Prostate gland (tissue), 2 donors: ENCODE data around the gene TAS2R60. TPM values are rescaled to one million over a fixed set of nuclear protein-coding genes. Genes with fewer than 3 reads are reported as not detected.

Experiments
- DNase-seq: peaks from one replicate; pipeline ENCODE4 v3.0.0-alpha.2; 2019; ENCODE audit warnings: low spot score
- H3K27ac ChIP-seq, 2 donors: fragments of 200-600 bp; sonication (generic); 2 replicates each; pipeline ENCODE4 v1.5.1; 2017 to 2019
- H3K27me3 ChIP-seq: fragments of 200-600 bp; sonication (generic); replicated peaks from 2 replicates; pipeline ENCODE4 v1.5.1; 2019; ENCODE audit not compliant: insufficient read depth
- H3K36me3 ChIP-seq, 2 donors: fragments of 200-600 bp; sonication (generic); 1 replicate in 1 of 2; 2 replicates in 1 of 2; pipeline versions ENCODE4 v1.5.1 to v1.8.1; 2017 to 2019
- H3K4me1 ChIP-seq: fragments of 200-600 bp; sonication (generic); replicated peaks from 2 replicates; pipeline ENCODE4 v1.5.1; 2019
- H3K4me3 ChIP-seq, 2 donors: fragments of 200-600 bp; sonication (generic); 2 replicates each; pipeline ENCODE4 v1.5.1; 2017 to 2019
- H3K9me3 ChIP-seq: fragments of 200-600 bp; sonication (generic); 2 replicates; pipeline ENCODE4 v1.5.1; 2017
- CTCF ChIP-seq, 4 experiments: fragments of 200-600 bp in 2 of 4; fragments of 450-650 bp in 2 of 4; sonication (generic) in 2 of 4; IDR thresholded peaks; 1 replicate in 3 of 4; 2 replicates in 1 of 4; pipeline ENCODE4 v1.5.1; 2016 to 2019; ENCODE audit warnings: antibody characterized with exemption in 4 of 4, mild to moderate bottlenecking in 2 of 4, moderate library complexity in 2 of 4
- POLR2A ChIP-seq: fragments of 450-650 bp; IDR thresholded peaks from one replicate; pipeline ENCODE4 v1.6.1; 2016; ENCODE audit warnings: antibody characterized with exemption, mild to moderate bottlenecking
- POLR2AphosphoS5 ChIP-seq: sonication (generic); formaldehyde crosslinking; IDR thresholded peaks from one replicate; pipeline ENCODE4 v1.6.1; 2017; ENCODE audit warnings: antibody characterized with exemption
- WGBS: methylation state at CpG from one replicate; pipeline ENCODE4 v1.1.5; 2018; 5-methylcytosine and 5-hydroxymethylcytosine counted together
- intact Hi-C: fragments of 100-400 bp; cut with DNase I; formaldehyde crosslinking; loops from one replicate; pipeline ENCODE4 v1.14.2; 2022
- total RNA-seq, 2 donors: library from RNA; depleted of rRNA; stranded (reverse); fragments of >200 nt; gene quantifications; one replicate each; pipeline ENCODE4 v1.1.0, GENCODE V29; 2016

Gene TAS2R60
- total RNA-seq, 2 donors from 2014 or later, result not detected

GRCh38 chr7:143407287-143408251 is 35.7 kb upstream of the TAS2R60 start:
- Histone ChIP-seq H3K36me3 (no peaks in the 10 kb centered on the region), H3K27me3 (no peaks in the 10 kb centered on the region), H3K4me1 (no peaks in the 10 kb centered on the region), H3K27ac (no peak overlapping the region), H3K4me3 (peak overlapping the region; percentile 53), H3K9me3 (no peaks in the 10 kb centered on the region)
- TF ChIP-seq POLR2AphosphoS5 (no peak), POLR2A (no peak), CTCF (IDR thresholded peaks at IDR 0.05) (no peak)
- WGBS, result 37% methylated on average over 13 of the region's 13 CpGs
- DNase-seq, result no peak
- intact Hi-C loops, result loop anchor here (5.0 kb wide), 1 partner anchor 120 kb away; the partner anchor contains the start of gene CASP2

- peak overlapping the region; percentile 52 to 58 for H3K27ac ChIP-seq
- H3K4me1 ChIP-seq, result no peaks in the 10 kb centered on the region
- H3K9me3 ChIP-seq, result no peaks in the 10 kb centered on the region
- intact Hi-C loops, result loop anchor here (5.0 kb wide), 1 partner anchor 121 kb away; the partner anchor contains the start of gene CASP2
- no peaks in the 10 kb centered on the region for H3K36me3 ChIP-seq
- 36% methylated on average over 13 of the region's 20 CpGs for WGBS
- no peaks in the 10 kb centered on the region for H3K27me3 ChIP-seq
- no peak for TF ChIP-seq POLR2A
- no peak for TF ChIP-seq CTCF (IDR thresholded peaks at IDR 0.05)
- no peak for TF ChIP-seq POLR2AphosphoS5
- DNase-seq, result no peak
- peak overlapping the region; percentile 53 for H3K4me3 ChIP-seq
Observed at GRCh38 chr7:143408252-143408685, 35.0 kb upstream of the TAS2R60 start.

- intact Hi-C loops, result loop anchor here (5.0 kb wide), 1 partner anchor 122 kb away; the partner anchor contains the start of gene CASP2
- DNase-seq, result peak; percentile 77
Observed at GRCh38 chr7:143408686-143409561, 34.3 kb upstream of the TAS2R60 start, which contains the start of gene EPHA1. Gene EPHA1 (minus strand): TSS chr7:143408856. CDS start chr7:143408805, 51 bp downstream.

GRCh38 chr7:143410521-143411004 is 32.7 kb upstream of the TAS2R60 start:
- Histone ChIP-seq H3K36me3 (no peaks in the 10 kb centered on the region), H3K4me1 (no peaks in the 10 kb centered on the region), H3K4me3 (no peak overlapping the region), H3K27ac (no peak overlapping the region), H3K9me3 (no peaks in the 10 kb centered on the region), H3K27me3 (no peaks in the 10 kb centered on the region)
- intact Hi-C loops, result no loop called here
- DNase-seq, result no peak
- no peak for TF ChIP-seq POLR2AphosphoS5
- TF ChIP-seq POLR2A, result no peak
- no peak for TF ChIP-seq CTCF (IDR thresholded peaks at IDR 0.05)
- 26% methylated on average over 6 of the region's 6 CpGs for WGBS

More at GRCh38 chr7:143408686-143409561, 34.3 kb upstream of the TAS2R60 start, which contains the start of gene EPHA1:
- Histone ChIP-seq H3K9me3 (no peaks in the 10 kb centered on the region), H3K27ac (peak within 1 kb of the TSS; percentile 52 to 58), H3K27me3 (no peaks in the 10 kb centered on the region), H3K4me1 (no peaks in the 10 kb centered on the region), H3K36me3 (no peaks in the 10 kb centered on the region), H3K4me3 (peak within 1 kb of the TSS; percentile 53)
- 11% methylated on average over 39 of the region's 39 CpGs for WGBS
- no peak for TF ChIP-seq POLR2A
- peak; percentile 75 for TF ChIP-seq POLR2AphosphoS5
- TF ChIP-seq CTCF (IDR thresholded peaks at IDR 0.05), result peak in 3 of 4 experiments; percentile 47 to 60 (median 59)
